K562 (cell line): Measurements from ENCODE around the gene MYBPC3. TPM values are rescaled to one million over a fixed set of nuclear protein-coding genes. Genes with fewer than 3 reads are reported as not detected.
A peak's percentile ranks its signal among the peaks of the same experiment; 100 is the strongest.

Experiments used
- ATAC-seq: fragments of 200-7000 bp; cut with Tn5 transposase; 3 replicates; pipeline ENCODE4 v1.9.1; 2020; ENCODE audit warnings: moderate library complexity
- BruUV-seq: library from RNA; stranded (reverse); fragments of 400-500 nt; replicated peaks from 2 replicates; lab custom pipeline; 2021; lab: Mats Ljungman, UMichigan
- CTCF ChIA-PET: fragments of 300-600 bp; formaldehyde crosslinking; extraction: SDS; loops from one replicate; lab custom pipeline; 2021; ENCODE audit warnings: low intra/inter-chr PET ratio; lab: Yijun Ruan, JAX
- POLR2A ChIA-PET: fragments of 300-600, 350-650 bp; sonication (Branson Sonifier 250); formaldehyde crosslinking; extraction: SDS; loops from one replicate; lab custom pipeline; 2021; ENCODE audit warnings: antibody characterized with exemption, inconsistent platforms; lab: Yijun Ruan, JAX
- DNase-seq, 4 experiments: peaks; one replicate each; pipeline versions ENCODE4 v3.0.0 to v3.0.0-alpha.2; 2011 to 2018; ENCODE audit warnings: low spot score in 3 of 4, mixed read lengths in 3 of 4; ENCODE audit errors: extremely low read depth in 1 of 4
- FAIRE-seq: peaks from 2 replicates; lab custom pipeline; 2011; peaks lifted over from hg19 to GRCh38; lab: Jason Lieb, UNC
- H2AFZ ChIP-seq: 2 replicates; pipeline ENCODE4 v1.6.0; 2011; ENCODE audit warnings: low read depth, low read length, control low read depth, inconsistent platforms
- H3K27ac ChIP-seq: fragments of 200-600 bp; 3 replicates; pipeline ENCODE4 v1.8.0; 2011; ENCODE audit warnings: low read depth, mild to moderate bottlenecking, control low read depth, inconsistent platforms, low read length, moderate library complexity, mixed read lengths; ENCODE audit errors: extremely low read depth
- H3K27me3 ChIP-seq, 2 experiments: fragments of 300-600 bp in 1 of 2; 2 replicates in 1 of 2; 3 replicates in 1 of 2; pipeline versions ENCODE4 v1.6.0 to v1.8.0; 2011; ENCODE audit warnings: inconsistent platforms in 2 of 2, low read length in 2 of 2, mild to moderate bottlenecking in 1 of 2, mixed read lengths in 1 of 2, moderate library complexity in 1 of 2; ENCODE audit not compliant: control insufficient read depth in 2 of 2, insufficient read depth in 2 of 2
- H3K36me3 ChIP-seq: fragments of 300-600 bp; 3 replicates; pipeline ENCODE4 v1.8.0; 2011; ENCODE audit warnings: mild to moderate bottlenecking, low read length, inconsistent platforms; ENCODE audit not compliant: control insufficient read depth, insufficient read depth
- H3K4me1 ChIP-seq, 2 experiments: fragments of 200-600 bp in 1 of 2; replicated peaks in 1 of 2; 2 replicates in 1 of 2; 3 replicates in 1 of 2; pipeline versions ENCODE4 v1.5.1 to v1.8.0; 2011; ENCODE audit warnings: inconsistent platforms in 2 of 2, low read length in 2 of 2, mild to moderate bottlenecking in 1 of 2, mixed read lengths in 1 of 2, moderate library complexity in 1 of 2; ENCODE audit not compliant: control insufficient read depth in 2 of 2, insufficient read depth in 2 of 2
- H3K4me2 ChIP-seq: 2 replicates; pipeline ENCODE4 v1.6.1; 2011; ENCODE audit warnings: low read length, control low read depth, inconsistent platforms, mixed read lengths; ENCODE audit not compliant: insufficient read depth
- H3K4me3 ChIP-seq: fragments of 200-600 bp; sonication (generic), shearing (Covaris generic); 2 replicates; pipeline ENCODE4 v1.5.1; 2016; ENCODE audit warnings: control low read depth, inconsistent platforms
- H3K79me2 ChIP-seq: fragments of 200-600 bp; 3 replicates; pipeline ENCODE4 v1.8.0; 2011; ENCODE audit warnings: low read length, inconsistent platforms; ENCODE audit not compliant: control insufficient read depth, insufficient read depth
- H3K9ac ChIP-seq, 2 experiments: 2 replicates each; pipeline versions ENCODE4 v1.6.0 to v1.6.1; 2011; ENCODE audit warnings: low read depth in 2 of 2, low read length in 2 of 2, control low read depth in 1 of 2, inconsistent platforms in 1 of 2, mild to moderate bottlenecking in 1 of 2, mixed read lengths in 1 of 2; ENCODE audit not compliant: insufficient read depth in 1 of 2
- H3K9me1 ChIP-seq: one replicate; pipeline ENCODE4 v1.6.0; 2011; ENCODE audit warnings: inconsistent platforms, mild to moderate bottlenecking, low read length, moderate library complexity; ENCODE audit not compliant: control insufficient read depth, insufficient read depth
- H3K9me3 ChIP-seq: replicated peaks from 2 replicates; pipeline ENCODE4 v1.5.1; 2011; ENCODE audit warnings: low read depth, low read length, inconsistent platforms; ENCODE audit not compliant: control insufficient read depth, insufficient read depth
- H4K20me1 ChIP-seq: replicated peaks from 2 replicates; pipeline ENCODE4 v1.6.1; 2011; ENCODE audit warnings: low read length, inconsistent platforms, mixed read lengths; ENCODE audit not compliant: control insufficient read depth, insufficient read depth
- EHMT2 ChIP-seq: fragments of 450-650 bp; IDR thresholded peaks from 2 replicates; pipeline ENCODE4 v1.6.1; 2018; ENCODE audit warnings: antibody characterized with exemption
- ELF4 ChIP-seq: fragments of 450-650 bp; formaldehyde crosslinking; IDR thresholded peaks from 2 replicates; pipeline ENCODE4 v1.4.0; 2022; ENCODE audit warnings: missing genetic modification characterization
- MLLT1 ChIP-seq, 2 experiments: fragments of 450-650 bp; IDR thresholded peaks; 2 replicates each; pipeline ENCODE4 v1.6.1; 2016
- MTA1 ChIP-seq: fragments of 450-650 bp; IDR thresholded peaks from 2 replicates; pipeline ENCODE4 v1.6.1; 2017; ENCODE audit warnings: borderline replicate concordance
- NCOA1 ChIP-seq: fragments of 450-650 bp; IDR thresholded peaks from 2 replicates; pipeline ENCODE4 v1.6.1; 2016; ENCODE audit warnings: low read depth
- OTX1 ChIP-seq: fragments of 450-650 bp; formaldehyde crosslinking; IDR thresholded peaks from 2 replicates; pipeline ENCODE4 v1.4.0; 2022; ENCODE audit warnings: mild to moderate bottlenecking
- THRB ChIP-seq: fragments of 450-650 bp; formaldehyde crosslinking; conservative IDR thresholded peaks from 2 replicates; pipeline ENCODE4 v1.4.0; 2022; ENCODE audit warnings: mild to moderate bottlenecking, missing genetic modification characterization
- TOE1 ChIP-seq, 2 experiments: fragments of 450-650 bp in 1 of 2; sonication (generic) in 1 of 2; formaldehyde crosslinking in 1 of 2; IDR thresholded peaks; 2 replicates each; pipeline versions ENCODE4 v1.7.1 to v1.8.0; 2016 to 2022; ENCODE audit warnings: borderline replicate concordance in 2 of 2, mild to moderate bottlenecking in 2 of 2, antibody characterized with exemption in 1 of 2, inconsistent platforms in 1 of 2, low read depth in 1 of 2, missing genetic modification reagents in 1 of 2, moderate library complexity in 1 of 2
- TSC22D4 ChIP-seq: fragments of 450-650 bp; IDR thresholded peaks from 2 replicates; pipeline ENCODE4 v1.6.1; 2016; ENCODE audit warnings: missing genetic modification characterization, missing biosample characterization, control low read depth
- ZBTB2 ChIP-seq: fragments of 450-650 bp; IDR thresholded peaks from 2 replicates; pipeline ENCODE4 v1.6.1; 2016; ENCODE audit warnings: antibody characterized with exemption
- WGBS: fragments of 100-300 bp; shearing (Covaris generic); methylation state at CpG from one replicate; pipeline ENCODE4 v1.1.6; 2016; ENCODE audit warnings: low coverage, mixed read lengths; ENCODE audit not compliant: insufficient coverage; ENCODE audit errors: missing lambda C conversion rate; 5-methylcytosine and 5-hydroxymethylcytosine counted together
- in situ Hi-C: fragments of 300-500 bp; cut with MboI; formaldehyde crosslinking; loops from 4 replicates; pipeline ENCODE4 v1.15.0; 2018; ENCODE audit warnings: inconsistent platforms, mixed read lengths
- intact Hi-C: fragments of 100-400 bp; cut with micrococcal nuclease; formaldehyde crosslinking; loops from 2 replicates; pipeline ENCODE4 v1.14.2; 2022
- polyA plus RNA-seq, 8 experiments: library from polyadenylated mRNA; depleted of rRNA in 4 of 8; stranded (reverse) in 5 of 8; unstranded in 3 of 8; fragments of >200 nt; fragmentation: Nextera tagmentation in 2 of 8; fragmentation: Illumina TruSeq in 1 of 8; extraction: Ambion mirVana in 2 of 8; extraction: Trizol in 1 of 8; gene quantifications; 2 replicates each; pipeline versions ENCODE4 v1.2.1 to v1.2.3, GENCODE V29; 2011 to 2014; ENCODE audit warnings: inconsistent platforms in 1 of 8, missing spikeins in 1 of 8
- total RNA-seq, 7 experiments: library from RNA; depleted of rRNA in 6 of 7; stranded (reverse); fragments of >200 nt in 6 of 7; fragmentation: Illumina TruSeq in 2 of 7; extraction: Trizol in 2 of 7; gene quantifications; 2 replicates each; pipeline versions ENCODE4 v1.2.1 to v1.2.3, GENCODE V29; 2011 to 2021; ENCODE audit warnings: low replicate concordance in 1 of 7
- TF ChIP-seq, protein P1 (sequence below): fragments of 150-350 bp; conservative IDR thresholded peaks from 2 replicates; pipeline ENCODE4 v1.6.1; 2014; ENCODE audit warnings: low read length
- TF ChIP-seq, protein P2 (sequence below): fragments of 450-650 bp; IDR thresholded peaks from 2 replicates; pipeline ENCODE4 v1.6.1; 2016; ENCODE audit warnings: borderline replicate concordance

Gene MYBPC3
- total and polyA plus RNA-seq, 9 of the 15 experiments (the other 6 are each of a cell fraction or from before 2014, with no cell fraction given), result 0.01 TPM; not detected in 8

GRCh38 chr11:47380078-47380477, 27.6 kb upstream of the MYBPC3 start:
- H3K4me3 ChIP-seq, result no peak overlapping the region
- H3K9me1 ChIP-seq, result no peaks in the 10 kb centered on the region
- no peak overlapping the region for H2AFZ ChIP-seq
- H3K27me3 ChIP-seq, result no peaks in the 10 kb centered on the region
- 57% methylated on average over 2 of the region's 2 CpGs for WGBS
- H3K79me2 ChIP-seq, result peaks cover 26% of the 10 kb centered on the region
- CTCF ChIA-PET, result no interaction called here
- no TSS peak for BruUV-seq
- POLR2A ChIA-PET, result interaction anchor here (0.6 to 1.0 kb wide), 5 partner anchors 9 to 186 kb away, joined by 3 to 6 read pairs (median 3); no protein-coding TSS in a partner anchor
- no peak overlapping the region for H3K27ac ChIP-seq
- ATAC-seq (no peak), FAIRE-seq (peak; percentile 6), DNase-seq (no peak)
- H4K20me1 ChIP-seq, result no peaks in the 10 kb centered on the region
- intact Hi-C loops (no loop called here), in situ Hi-C loops (no loop called here)
- H3K4me1 ChIP-seq, result peaks cover 35 to 41% of the 10 kb centered on the region in 2 experiments
- H3K36me3 ChIP-seq, result peaks cover 6% of the 10 kb centered on the region; the same call in 1 of the 3 replicates
- H3K9me3 ChIP-seq, result no peaks in the 10 kb centered on the region
- no peak overlapping the region for H3K4me2 ChIP-seq
- H3K9ac ChIP-seq, result no peak overlapping the region
- TF ChIP-seq NCOA1 (no peak), OTX1 (peak; percentile 72), ELF4 (CRISPR knock-in tag) (peak; percentile 47; the same call in 1 of the 2 replicates), THRB (CRISPR knock-in tag) (0 out of 2 replicates have a peak, but pooled peaks have one; percentile 38), MTA1 (peak; percentile 34; the same call in 1 of the 2 replicates), MLLT1 (IDR thresholded peaks at IDR 0.05) (peak in 1 of 2 experiments; percentile 36; a peak in 1 of 4 replicates), ZBTB2 (0 out of 2 replicates have a peak, but pooled peaks have one; percentile 38), TSC22D4 (tag) (0 out of 2 replicates have a peak, but pooled peaks have one; percentile 48), TOE1 (IDR thresholded peaks at IDR 0.05; ENCODE audit: borderline replicate concordance) (no peak), TOE1 (CRISPR knock-in tag; IDR thresholded peaks at IDR 0.05; ENCODE audit: borderline replicate concordance, low read depth) (no peak), EHMT2 (peak; percentile 67)
- TF ChIP-seq, protein P1, sequence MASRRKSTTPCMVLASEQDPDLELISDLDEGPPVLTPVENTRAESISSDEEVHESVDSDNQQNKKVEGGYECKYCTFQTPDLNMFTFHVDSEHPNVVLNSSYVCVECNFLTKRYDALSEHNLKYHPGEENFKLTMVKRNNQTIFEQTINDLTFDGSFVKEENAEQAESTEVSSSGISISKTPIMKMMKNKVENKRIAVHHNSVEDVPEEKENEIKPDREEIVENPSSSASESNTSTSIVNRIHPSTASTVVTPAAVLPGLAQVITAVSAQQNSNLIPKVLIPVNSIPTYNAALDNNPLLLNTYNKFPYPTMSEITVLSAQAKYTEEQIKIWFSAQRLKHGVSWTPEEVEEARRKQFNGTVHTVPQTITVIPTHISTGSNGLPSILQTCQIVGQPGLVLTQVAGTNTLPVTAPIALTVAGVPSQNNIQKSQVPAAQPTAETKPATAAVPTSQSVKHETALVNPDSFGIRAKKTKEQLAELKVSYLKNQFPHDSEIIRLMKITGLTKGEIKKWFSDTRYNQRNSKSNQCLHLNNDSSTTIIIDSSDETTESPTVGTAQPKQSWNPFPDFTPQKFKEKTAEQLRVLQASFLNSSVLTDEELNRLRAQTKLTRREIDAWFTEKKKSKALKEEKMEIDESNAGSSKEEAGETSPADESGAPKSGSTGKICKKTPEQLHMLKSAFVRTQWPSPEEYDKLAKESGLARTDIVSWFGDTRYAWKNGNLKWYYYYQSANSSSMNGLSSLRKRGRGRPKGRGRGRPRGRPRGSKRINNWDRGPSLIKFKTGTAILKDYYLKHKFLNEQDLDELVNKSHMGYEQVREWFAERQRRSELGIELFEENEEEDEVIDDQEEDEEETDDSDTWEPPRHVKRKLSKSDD, result no peak
- TF ChIP-seq, protein P2, sequence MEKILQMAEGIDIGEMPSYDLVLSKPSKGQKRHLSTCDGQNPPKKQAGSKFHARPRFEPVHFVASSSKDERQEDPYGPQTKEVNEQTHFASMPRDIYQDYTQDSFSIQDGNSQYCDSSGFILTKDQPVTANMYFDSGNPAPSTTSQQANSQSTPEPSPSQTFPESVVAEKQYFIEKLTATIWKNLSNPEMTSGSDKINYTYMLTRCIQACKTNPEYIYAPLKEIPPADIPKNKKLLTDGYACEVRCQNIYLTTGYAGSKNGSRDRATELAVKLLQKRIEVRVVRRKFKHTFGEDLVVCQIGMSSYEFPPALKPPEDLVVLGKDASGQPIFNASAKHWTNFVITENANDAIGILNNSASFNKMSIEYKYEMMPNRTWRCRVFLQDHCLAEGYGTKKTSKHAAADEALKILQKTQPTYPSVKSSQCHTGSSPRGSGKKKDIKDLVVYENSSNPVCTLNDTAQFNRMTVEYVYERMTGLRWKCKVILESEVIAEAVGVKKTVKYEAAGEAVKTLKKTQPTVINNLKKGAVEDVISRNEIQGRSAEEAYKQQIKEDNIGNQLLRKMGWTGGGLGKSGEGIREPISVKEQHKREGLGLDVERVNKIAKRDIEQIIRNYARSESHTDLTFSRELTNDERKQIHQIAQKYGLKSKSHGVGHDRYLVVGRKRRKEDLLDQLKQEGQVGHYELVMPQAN, result 0 out of 2 replicates have a peak, but pooled peaks have one; percentile 16
